WTC11 (cell line): ENCODE results near the gene CYP46A1. TPM values are rescaled to one million over a fixed set of nuclear protein-coding genes. Genes with fewer than 3 reads are reported as not detected.

ENCODE experiments used
- ATAC-seq: fragments of 200-7000 bp; cut with Tn5 transposase; 2 replicates; pipeline ENCODE4 v1.10.0; 2021; ENCODE audit warnings: mild to moderate bottlenecking, moderate library complexity
- CTCF ChIA-PET: fragments of 300-600 bp; sonication (Branson Sonifier 250); formaldehyde crosslinking; loops from one replicate; lab custom pipeline; 2021; ENCODE audit warnings: antibody characterized with exemption; lab: Charles Lee
- POLR2A ChIA-PET: fragments of 350-600 bp; sonication (Branson Sonifier 250); formaldehyde crosslinking; loops from one replicate; lab custom pipeline; 2021; ENCODE audit warnings: antibody characterized with exemption; lab: Charles Lee
- DNase-seq: peaks from one replicate; pipeline ENCODE4 v3.0.0; 2021; ENCODE audit warnings: low spot score
- H3K27ac Mint-ChIP-seq: 2 replicates; pipeline ENCODE4 v1.8.0; 2021; ENCODE audit warnings: mixed read lengths
- H3K27me3 Mint-ChIP-seq: 2 replicates; pipeline ENCODE4 v1.8.0; 2021; ENCODE audit warnings: low read depth, mild to moderate bottlenecking, moderate library complexity, mixed read lengths
- H3K36me3 Mint-ChIP-seq: 2 replicates; pipeline ENCODE4 v1.8.0; 2021; ENCODE audit warnings: mixed read lengths
- H3K4me1 Mint-ChIP-seq: 2 replicates; pipeline ENCODE4 v1.8.0; 2022; ENCODE audit warnings: mixed read lengths
- H3K4me3 Mint-ChIP-seq: 2 replicates; pipeline ENCODE4 v1.8.0; 2021; ENCODE audit warnings: mild to moderate bottlenecking, moderate library complexity, mixed read lengths
- H3K9me3 Mint-ChIP-seq: 2 replicates; pipeline ENCODE4 v1.8.0; 2021; ENCODE audit warnings: mixed read lengths
- CDX4 ChIP-seq: fragments of 250-450 bp; sonication (Bioruptor Pico); IDR thresholded peaks from 2 replicates; pipeline ENCODE4 v1.9.0; 2021; ENCODE audit warnings: moderate library complexity, mild to moderate bottlenecking, inconsistent platforms, borderline replicate concordance
- CREM ChIP-seq: sonication (generic); formaldehyde crosslinking; IDR thresholded peaks from 2 replicates; pipeline ENCODE4 v1.8.1; 2022; ENCODE audit warnings: mild to moderate bottlenecking, missing genetic modification reagents, moderate library complexity
- E2F1 ChIP-seq: sonication (generic); formaldehyde crosslinking; IDR thresholded peaks from 2 replicates; pipeline ENCODE4 v1.8.0; 2022; ENCODE audit warnings: mild to moderate bottlenecking, missing genetic modification reagents
- E2F4 ChIP-seq: sonication (generic); formaldehyde crosslinking; IDR thresholded peaks from 2 replicates; pipeline ENCODE4 v1.8.1; 2022; ENCODE audit warnings: low read depth, mild to moderate bottlenecking, moderate library complexity, missing genetic modification reagents, borderline replicate concordance
- ELF4 ChIP-seq: sonication (generic); formaldehyde crosslinking; IDR thresholded peaks from 2 replicates; pipeline ENCODE4 v1.8.1; 2022; ENCODE audit warnings: low read depth, mild to moderate bottlenecking, moderate library complexity, missing genetic modification reagents
- ERG ChIP-seq: fragments of 250-450 bp; sonication (Bioruptor Pico); IDR thresholded peaks from 2 replicates; pipeline ENCODE4 v1.8.0; 2021; ENCODE audit warnings: mild to moderate bottlenecking
- FOXJ3 ChIP-seq: sonication (generic); formaldehyde crosslinking; IDR thresholded peaks from 2 replicates; pipeline ENCODE4 v1.9.0; 2021; ENCODE audit warnings: missing genetic modification reagents, mild to moderate bottlenecking, borderline replicate concordance
- FOXK1 ChIP-seq: sonication (generic); formaldehyde crosslinking; IDR thresholded peaks from 2 replicates; pipeline ENCODE4 v1.8.0; 2022; ENCODE audit warnings: mild to moderate bottlenecking, moderate library complexity, missing genetic modification reagents
- GABPB1 ChIP-seq: sonication (generic); formaldehyde crosslinking; IDR thresholded peaks from 2 replicates; pipeline ENCODE4 v1.8.1; 2023; ENCODE audit warnings: mild to moderate bottlenecking, missing genetic modification reagents
- GTF2I ChIP-seq: fragments of 250-450 bp; sonication (Bioruptor Pico); conservative IDR thresholded peaks from 2 replicates; pipeline ENCODE4 v1.4.0; 2021; ENCODE audit warnings: mild to moderate bottlenecking
- HMGA2 ChIP-seq: fragments of 250-450 bp; sonication (Bioruptor Pico); IDR thresholded peaks from 2 replicates; pipeline ENCODE4 v1.4.0; 2021; ENCODE audit warnings: mild to moderate bottlenecking, moderate library complexity
- HMGXB4 ChIP-seq: sonication (generic); formaldehyde crosslinking; IDR thresholded peaks from 2 replicates; pipeline ENCODE4 v1.8.1; 2023; ENCODE audit warnings: mild to moderate bottlenecking, moderate library complexity, missing genetic modification reagents
- JAZF1 ChIP-seq: fragments of 250-450 bp; sonication (Bioruptor Pico); IDR thresholded peaks from 2 replicates; pipeline ENCODE4 v1.9.0; 2021; ENCODE audit warnings: moderate library complexity, mild to moderate bottlenecking, inconsistent platforms
- KAT7 ChIP-seq: sonication (generic); formaldehyde crosslinking; IDR thresholded peaks from 2 replicates; pipeline ENCODE4 v1.8.1; 2023; ENCODE audit warnings: missing genetic modification reagents, mild to moderate bottlenecking, borderline replicate concordance
- NFYB ChIP-seq: sonication (generic); formaldehyde crosslinking; conservative IDR thresholded peaks from 2 replicates; pipeline ENCODE4 v1.8.0; 2022; ENCODE audit warnings: low read depth, missing genetic modification reagents
- NR2C2 ChIP-seq: sonication (generic); formaldehyde crosslinking; IDR thresholded peaks from 2 replicates; pipeline ENCODE4 v1.8.0; 2022; ENCODE audit warnings: mild to moderate bottlenecking, missing genetic modification reagents
- NR3C1 ChIP-seq: sonication (generic); formaldehyde crosslinking; conservative IDR thresholded peaks from 2 replicates; pipeline ENCODE4 v1.8.1; 2023; ENCODE audit warnings: low read depth, mild to moderate bottlenecking, missing genetic modification reagents
- PREB ChIP-seq: sonication (generic); formaldehyde crosslinking; IDR thresholded peaks from 2 replicates; pipeline ENCODE4 v1.8.1; 2022; ENCODE audit warnings: mild to moderate bottlenecking, missing genetic modification reagents, moderate library complexity, borderline replicate concordance
- RORB ChIP-seq: fragments of 250-450 bp; sonication (Bioruptor Pico); IDR thresholded peaks from 2 replicates; pipeline ENCODE4 v1.9.0; 2021; ENCODE audit warnings: mild to moderate bottlenecking
- USF2 ChIP-seq: sonication (generic); formaldehyde crosslinking; IDR thresholded peaks from 2 replicates; pipeline ENCODE4 v1.8.1; 2023; ENCODE audit warnings: mild to moderate bottlenecking, missing genetic modification reagents, moderate library complexity
- ZNF219 ChIP-seq: sonication (generic); formaldehyde crosslinking; IDR thresholded peaks from 2 replicates; pipeline ENCODE4 v1.8.0; 2023; ENCODE audit warnings: missing genetic modification reagents, mild to moderate bottlenecking, borderline replicate concordance
- ZNF425 ChIP-seq: fragments of 250-450 bp; sonication (Bioruptor Pico); conservative IDR thresholded peaks from 2 replicates; pipeline ENCODE4 v1.9.0; 2021; ENCODE audit warnings: mild to moderate bottlenecking
- ZSCAN18 ChIP-seq: fragments of 250-450 bp; sonication (Bioruptor Pico); IDR thresholded peaks from 2 replicates; pipeline ENCODE4 v2.1.2; 2022; ENCODE audit warnings: mild to moderate bottlenecking, moderate library complexity
- total RNA-seq: library from RNA; stranded (reverse); gene quantifications from 3 replicates; pipeline ENCODE4 v1.2.3, GENCODE V29; 2021

CYP46A1 gene
- total RNA-seq, 1 experiment from 2014 or later, result 0.77 TPM

GRCh38 chr14:99688629-99689028 is 4.5 kb downstream of the CYP46A1 start (continued):
- no peak for TF ChIP-seq ZNF425
- no peak for TF ChIP-seq E2F4 (CRISPR knock-in tag)
- TF ChIP-seq E2F1 (CRISPR knock-in tag), result no peak
- TF ChIP-seq CDX4 (CRISPR knock-in tag), result no peak
- no peak for TF ChIP-seq FOXJ3

- H3K27me3 Mint-ChIP-seq, result peaks cover 7% of the 10 kb centered on the region
Measured at GRCh38 chr14:99689266-99690236, 5.5 kb downstream of the CYP46A1 start.

More at GRCh38 chr14:99689266-99690236, 5.5 kb downstream of the CYP46A1 start:
- H3K36me3 Mint-ChIP-seq, result no peaks in the 10 kb centered on the region
- DNase-seq (no peak), ATAC-seq (no peak)
- POLR2A ChIA-PET, result no interaction called here
- TF ChIP-seq ELF4 (CRISPR knock-in tag) (no peak), GABPB1 (CRISPR knock-in tag) (no peak), PREB (no peak), JAZF1 (CRISPR knock-in tag) (no peak), ZSCAN18 (no peak), NFYB (CRISPR knock-in tag) (no peak), GTF2I (CRISPR knock-in tag) (no peak), FOXK1 (CRISPR knock-in tag) (no peak), HMGXB4 (no peak), HMGA2 (no peak), CREM (CRISPR knock-in tag) (no peak), NR3C1 (CRISPR knock-in tag) (no peak), RORB (no peak), USF2 (CRISPR knock-in tag) (no peak), ZNF219 (CRISPR knock-in tag) (no peak), NR2C2 (CRISPR knock-in tag) (no peak), ERG (CRISPR knock-in tag) (no peak), KAT7 (CRISPR knock-in tag) (no peak)
- H3K4me3 Mint-ChIP-seq, result no peak overlapping the region
- peaks cover 25% of the 10 kb centered on the region for H3K4me1 Mint-ChIP-seq
- H3K9me3 Mint-ChIP-seq, result no peaks in the 10 kb centered on the region
- H3K27ac Mint-ChIP-seq, result no peak overlapping the region
- CTCF ChIA-PET, result interaction anchor here (0.9 to 1.8 kb wide), 2 partner anchors 18 to 31 kb away, joined by 3 to 5 read pairs; no protein-coding TSS in a partner anchor
